HCT116 (cell line): ENCODE measurements around the gene DDX24.

ENCODE experiments used
- CEBPB ChIP-seq: IDR thresholded peaks from 2 replicates; pipeline ENCODE4 v1.6.1; 2012; ENCODE audit warnings: low read depth
- EZH2 ChIP-seq: fragments of 200-600 bp; sonication (generic); IDR thresholded peaks from 2 replicates; pipeline ENCODE4 v1.6.1; 2017; ENCODE audit warnings: antibody characterized with exemption, mixed run types
- MAX ChIP-seq: IDR thresholded peaks from 2 replicates; pipeline ENCODE4 v1.6.1; 2012
- POLR2A ChIP-seq: IDR thresholded peaks from 2 replicates; pipeline ENCODE4 v1.7.0; 2011; ENCODE audit warnings: borderline replicate concordance; ENCODE audit not compliant: insufficient read depth, insufficient read length; ENCODE audit errors: extremely low read depth
- RAD21 ChIP-seq: IDR thresholded peaks from 2 replicates; pipeline ENCODE4 v1.6.1; 2012; ENCODE audit warnings: low read depth, mild to moderate bottlenecking
- SP1 ChIP-seq: IDR thresholded peaks from 2 replicates; pipeline ENCODE4 v1.6.1; 2012; ENCODE audit warnings: low read depth
- TCF7L2 ChIP-seq: IDR thresholded peaks from 2 replicates; pipeline ENCODE4 v1.7.0; 2011; ENCODE audit warnings: borderline replicate concordance, inconsistent platforms; ENCODE audit not compliant: insufficient read depth, insufficient read length; ENCODE audit errors: extremely low read depth
- YY1 ChIP-seq: IDR thresholded peaks from 2 replicates; pipeline ENCODE4 v1.6.1; 2011; ENCODE audit warnings: low read length, low read depth, moderate library complexity, mild to moderate bottlenecking; ENCODE audit not compliant: insufficient replicate concordance; ENCODE audit errors: extremely low read depth
- ZFX ChIP-seq: fragments of 450-650 bp; IDR thresholded peaks from 2 replicates; pipeline ENCODE4 v1.6.1; 2017
- TF ChIP-seq, protein P1 (sequence below), 3 experiments: fragments of 200-600 bp in 1 of 3; sonication (generic) in 1 of 3; IDR thresholded peaks in 2 of 3; conservative IDR thresholded peaks in 1 of 3; 2 replicates each; pipeline ENCODE4 v1.5.1; 2012 to 2017; ENCODE audit warnings: low read depth in 2 of 3, low read length in 2 of 3, antibody characterized with exemption in 1 of 3, borderline replicate concordance in 1 of 3, control low read depth in 1 of 3, mild to moderate bottlenecking in 1 of 3, mixed read lengths in 1 of 3, mixed run types in 1 of 3, moderate library complexity in 1 of 3; ENCODE audit not compliant: insufficient read depth in 1 of 3
- TF ChIP-seq, protein P2 (sequence below): IDR thresholded peaks from 2 replicates; pipeline ENCODE4 v1.6.1; 2012; ENCODE audit warnings: low read depth

GRCh38 chr14:94044476-94045091 is 36.4 kb downstream of the DDX24 start:
- TF ChIP-seq POLR2A (no peak), EZH2 (no peak), ZFX (no peak), TCF7L2 (no peak), MAX (no peak), CEBPB (no peak), YY1 (no peak), SP1 (no peak), RAD21 (no peak)
- TF ChIP-seq, protein P1, sequence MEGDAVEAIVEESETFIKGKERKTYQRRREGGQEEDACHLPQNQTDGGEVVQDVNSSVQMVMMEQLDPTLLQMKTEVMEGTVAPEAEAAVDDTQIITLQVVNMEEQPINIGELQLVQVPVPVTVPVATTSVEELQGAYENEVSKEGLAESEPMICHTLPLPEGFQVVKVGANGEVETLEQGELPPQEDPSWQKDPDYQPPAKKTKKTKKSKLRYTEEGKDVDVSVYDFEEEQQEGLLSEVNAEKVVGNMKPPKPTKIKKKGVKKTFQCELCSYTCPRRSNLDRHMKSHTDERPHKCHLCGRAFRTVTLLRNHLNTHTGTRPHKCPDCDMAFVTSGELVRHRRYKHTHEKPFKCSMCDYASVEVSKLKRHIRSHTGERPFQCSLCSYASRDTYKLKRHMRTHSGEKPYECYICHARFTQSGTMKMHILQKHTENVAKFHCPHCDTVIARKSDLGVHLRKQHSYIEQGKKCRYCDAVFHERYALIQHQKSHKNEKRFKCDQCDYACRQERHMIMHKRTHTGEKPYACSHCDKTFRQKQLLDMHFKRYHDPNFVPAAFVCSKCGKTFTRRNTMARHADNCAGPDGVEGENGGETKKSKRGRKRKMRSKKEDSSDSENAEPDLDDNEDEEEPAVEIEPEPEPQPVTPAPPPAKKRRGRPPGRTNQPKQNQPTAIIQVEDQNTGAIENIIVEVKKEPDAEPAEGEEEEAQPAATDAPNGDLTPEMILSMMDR (IDR thresholded peaks at IDR 0.05 in 2 of 3, conservative IDR thresholded peaks at IDR 0.05 in 1 of 3; ENCODE audit: borderline replicate concordance in 1 of 3, insufficient read depth in 1 of 3, low read depth in 2 of 3, low read length in 2 of 3) = no peak
- TF ChIP-seq, protein P2, sequence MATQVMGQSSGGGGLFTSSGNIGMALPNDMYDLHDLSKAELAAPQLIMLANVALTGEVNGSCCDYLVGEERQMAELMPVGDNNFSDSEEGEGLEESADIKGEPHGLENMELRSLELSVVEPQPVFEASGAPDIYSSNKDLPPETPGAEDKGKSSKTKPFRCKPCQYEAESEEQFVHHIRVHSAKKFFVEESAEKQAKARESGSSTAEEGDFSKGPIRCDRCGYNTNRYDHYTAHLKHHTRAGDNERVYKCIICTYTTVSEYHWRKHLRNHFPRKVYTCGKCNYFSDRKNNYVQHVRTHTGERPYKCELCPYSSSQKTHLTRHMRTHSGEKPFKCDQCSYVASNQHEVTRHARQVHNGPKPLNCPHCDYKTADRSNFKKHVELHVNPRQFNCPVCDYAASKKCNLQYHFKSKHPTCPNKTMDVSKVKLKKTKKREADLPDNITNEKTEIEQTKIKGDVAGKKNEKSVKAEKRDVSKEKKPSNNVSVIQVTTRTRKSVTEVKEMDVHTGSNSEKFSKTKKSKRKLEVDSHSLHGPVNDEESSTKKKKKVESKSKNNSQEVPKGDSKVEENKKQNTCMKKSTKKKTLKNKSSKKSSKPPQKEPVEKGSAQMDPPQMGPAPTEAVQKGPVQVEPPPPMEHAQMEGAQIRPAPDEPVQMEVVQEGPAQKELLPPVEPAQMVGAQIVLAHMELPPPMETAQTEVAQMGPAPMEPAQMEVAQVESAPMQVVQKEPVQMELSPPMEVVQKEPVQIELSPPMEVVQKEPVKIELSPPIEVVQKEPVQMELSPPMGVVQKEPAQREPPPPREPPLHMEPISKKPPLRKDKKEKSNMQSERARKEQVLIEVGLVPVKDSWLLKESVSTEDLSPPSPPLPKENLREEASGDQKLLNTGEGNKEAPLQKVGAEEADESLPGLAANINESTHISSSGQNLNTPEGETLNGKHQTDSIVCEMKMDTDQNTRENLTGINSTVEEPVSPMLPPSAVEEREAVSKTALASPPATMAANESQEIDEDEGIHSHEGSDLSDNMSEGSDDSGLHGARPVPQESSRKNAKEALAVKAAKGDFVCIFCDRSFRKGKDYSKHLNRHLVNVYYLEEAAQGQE = no peak
